Activated T-cell treated with anti-CD3 and anti-CD28 coated beads, Interleukin-2, amount 50 U/mL, for 24 hours (primary cell): ENCODE data around the gene ARID3A.
A peak's percentile ranks its signal among the peaks of the same experiment; 100 is the strongest.

ENCODE experiments used
- DNase-seq: peaks from one replicate; pipeline ENCODE4 v3.0.0-alpha.2; 2020
- H3K27ac Mint-ChIP-seq: 2 replicates; pipeline ENCODE4 v1.8.0; 2020; ENCODE audit warnings: mild to moderate bottlenecking, mixed read lengths
- H3K27me3 Mint-ChIP-seq: 2 replicates; pipeline ENCODE4 v1.8.0; 2020; ENCODE audit warnings: mixed read lengths
- H3K36me3 Mint-ChIP-seq: 2 replicates; pipeline ENCODE4 v1.8.0; 2020; ENCODE audit warnings: low read depth, mixed read lengths
- H3K4me1 Mint-ChIP-seq: 2 replicates; pipeline ENCODE4 v1.8.0; 2020; ENCODE audit warnings: low read depth, mixed read lengths
- H3K4me3 Mint-ChIP-seq: 2 replicates; pipeline ENCODE4 v1.8.0; 2020; ENCODE audit warnings: mild to moderate bottlenecking, moderate library complexity, mixed read lengths
- H3K9me3 Mint-ChIP-seq: 2 replicates; pipeline ENCODE4 v1.8.0; 2020; ENCODE audit warnings: mixed read lengths

The ARID3A gene

GRCh38 chr19:1004803-1005664, 79.2 kb downstream of the ARID3A start:
- DNase-seq, result no peak
- Mint-ChIP-seq H3K4me3 (no peak overlapping the region), H3K36me3 (peaks cover 15% of the 10 kb centered on the region), H3K4me1 (peaks cover 4% of the 10 kb centered on the region), H3K27me3 (peaks cover 12% of the 10 kb centered on the region), H3K9me3 (no peaks in the 10 kb centered on the region), H3K27ac (peak overlapping the region; percentile 61)

- DNase-seq, result no peak
- Mint-ChIP-seq H3K4me1 (no peaks in the 10 kb centered on the region), H3K36me3 (peaks cover 22% of the 10 kb centered on the region), H3K27ac (peak overlapping the region; percentile 26), H3K27me3 (peaks cover 5% of the 10 kb centered on the region), H3K9me3 (no peaks in the 10 kb centered on the region), H3K4me3 (no peak overlapping the region)
These were observed 81.0 kb downstream of the ARID3A start for GRCh38 chr19:1006711-1007398.

- Mint-ChIP-seq H3K9me3 (no peaks in the 10 kb centered on the region), H3K27ac (no peak overlapping the region)
- DNase-seq, result no peak
These were observed 81.8 kb downstream of the ARID3A start for GRCh38 chr19:1007399-1008251.

GRCh38 chr19:1008268-1009040, 82.6 kb downstream of the ARID3A start:
- Mint-ChIP-seq H3K27me3 (no peaks in the 10 kb centered on the region), H3K36me3 (peaks cover 30% of the 10 kb centered on the region), H3K9me3 (no peaks in the 10 kb centered on the region), H3K4me1 (no peaks in the 10 kb centered on the region), H3K4me3 (no peak overlapping the region), H3K27ac (no peak overlapping the region)
- DNase-seq, result no peak

More at GRCh38 chr19:1007399-1008251, 81.8 kb downstream of the ARID3A start:
- Mint-ChIP-seq H3K27me3 (peaks cover 2% of the 10 kb centered on the region), H3K4me3 (no peak overlapping the region), H3K36me3 (peaks cover 24% of the 10 kb centered on the region), H3K4me1 (no peaks in the 10 kb centered on the region)

- no peak overlapping the region for H3K27ac Mint-ChIP-seq
- no peaks in the 10 kb centered on the region for H3K27me3 Mint-ChIP-seq
- no peaks in the 10 kb centered on the region for H3K9me3 Mint-ChIP-seq
- no peak overlapping the region for H3K4me3 Mint-ChIP-seq
- peaks cover 39% of the 10 kb centered on the region for H3K36me3 Mint-ChIP-seq
- H3K4me1 Mint-ChIP-seq, result peaks cover 2% of the 10 kb centered on the region
- DNase-seq, result no peak
These were observed 83.5 kb downstream of the ARID3A start for GRCh38 chr19:1009041-1009980.

GRCh38 chr19:1009981-1010538, 84.2 kb downstream of the ARID3A start:
- H3K27me3 Mint-ChIP-seq, result no peaks in the 10 kb centered on the region
- DNase-seq, result no peak
- H3K4me1 Mint-ChIP-seq, result peaks cover 2% of the 10 kb centered on the region
- peaks cover 39% of the 10 kb centered on the region for H3K36me3 Mint-ChIP-seq
- no peaks in the 10 kb centered on the region for H3K9me3 Mint-ChIP-seq
- H3K4me3 Mint-ChIP-seq, result no peak overlapping the region
- H3K27ac Mint-ChIP-seq, result no peak overlapping the region

GRCh38 chr19:1010586-1011510, 85.0 kb downstream of the ARID3A start:
- peaks cover 44% of the 10 kb centered on the region for H3K36me3 Mint-ChIP-seq
- H3K4me1 Mint-ChIP-seq, result peaks cover 5% of the 10 kb centered on the region
- H3K27me3 Mint-ChIP-seq, result no peaks in the 10 kb centered on the region
- H3K9me3 Mint-ChIP-seq, result no peaks in the 10 kb centered on the region
- DNase-seq, result no peak
- no peak overlapping the region for H3K27ac Mint-ChIP-seq
- no peak overlapping the region for H3K4me3 Mint-ChIP-seq

GRCh38 chr19:1011831-1012333, 86.0 kb downstream of the ARID3A start:
- Mint-ChIP-seq H3K4me3 (no peak overlapping the region), H3K9me3 (no peaks in the 10 kb centered on the region), H3K27ac (no peak overlapping the region), H3K4me1 (peaks cover 14% of the 10 kb centered on the region), H3K27me3 (no peaks in the 10 kb centered on the region), H3K36me3 (peaks cover 42% of the 10 kb centered on the region)
- DNase-seq, result no peak

- Mint-ChIP-seq H3K27ac (no peak overlapping the region), H3K9me3 (no peaks in the 10 kb centered on the region), H3K4me1 (peaks cover 18% of the 10 kb centered on the region), H3K4me3 (no peak overlapping the region), H3K27me3 (no peaks in the 10 kb centered on the region), H3K36me3 (peaks cover 44% of the 10 kb centered on the region)
- DNase-seq, result no peak
These were observed 86.5 kb downstream of the ARID3A start for GRCh38 chr19:1012334-1012733.

- Mint-ChIP-seq H3K4me3 (no peak overlapping the region), H3K27me3 (no peaks in the 10 kb centered on the region), H3K4me1 (peaks cover 27% of the 10 kb centered on the region), H3K9me3 (no peaks in the 10 kb centered on the region), H3K36me3 (peaks cover 53% of the 10 kb centered on the region), H3K27ac (peak overlapping the region; percentile 18)
- no peak for DNase-seq
These were observed 87.4 kb downstream of the ARID3A start for GRCh38 chr19:1013218-1013617.

- no peak overlapping the region for H3K4me3 Mint-ChIP-seq
- H3K27me3 Mint-ChIP-seq, result no peaks in the 10 kb centered on the region
- no peak overlapping the region for H3K27ac Mint-ChIP-seq
These were observed 88.6 kb downstream of the ARID3A start for GRCh38 chr19:1014161-1015060.

More at GRCh38 chr19:1014161-1015060, 88.6 kb downstream of the ARID3A start:
- H3K4me1 Mint-ChIP-seq, result peaks cover 39% of the 10 kb centered on the region
- peaks cover 61% of the 10 kb centered on the region for H3K36me3 Mint-ChIP-seq
- no peak for DNase-seq
- no peaks in the 10 kb centered on the region for H3K9me3 Mint-ChIP-seq
